ENCODE measurements around the gene PRL.

PRL gene

DNA sequence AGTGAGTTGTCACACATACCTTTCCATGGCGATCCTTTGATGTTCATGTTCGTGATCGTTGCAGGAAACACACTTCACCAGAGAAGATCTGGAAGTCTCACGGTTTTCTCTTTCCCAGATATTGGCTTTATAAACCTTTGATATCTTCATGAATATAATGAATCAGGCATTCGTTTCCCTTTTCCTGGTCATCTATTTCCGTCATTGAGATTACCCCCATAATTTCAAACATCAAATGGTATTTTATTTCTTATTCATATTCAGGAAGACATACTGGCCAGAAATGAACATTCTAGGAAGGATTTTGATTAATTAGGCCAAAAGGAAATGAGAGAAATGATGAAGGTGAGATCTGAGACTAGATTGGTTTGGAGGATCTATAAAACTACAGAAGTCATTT, at the start of gene PRL:
Gene PRL, minus strand, starts transcription at position 101 of the 400 bp plus-strand sequence. Its CDS starts 54 bp downstream, at position 47.
- DNase-seq: no peak

DNA sequence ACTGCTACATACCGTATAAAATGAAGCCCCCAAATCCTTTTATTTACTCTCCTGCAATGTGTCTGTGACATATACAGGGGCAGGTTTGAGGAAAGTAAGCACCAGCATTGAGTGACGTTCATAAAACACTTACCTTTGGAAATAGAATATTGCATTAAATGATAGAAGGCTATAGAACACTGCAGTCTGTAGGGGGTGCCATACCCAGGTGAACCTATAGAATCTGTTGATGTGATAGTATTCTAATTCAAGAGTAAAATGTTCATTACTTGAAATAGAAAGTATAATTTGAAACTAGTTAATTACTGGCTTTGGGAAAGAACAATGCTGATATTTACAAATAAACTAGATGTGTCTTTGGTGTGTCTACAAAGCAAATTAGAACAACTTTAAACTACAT, 47.0 kb upstream of the PRL start:
- no peak for DNase-seq

DNA sequence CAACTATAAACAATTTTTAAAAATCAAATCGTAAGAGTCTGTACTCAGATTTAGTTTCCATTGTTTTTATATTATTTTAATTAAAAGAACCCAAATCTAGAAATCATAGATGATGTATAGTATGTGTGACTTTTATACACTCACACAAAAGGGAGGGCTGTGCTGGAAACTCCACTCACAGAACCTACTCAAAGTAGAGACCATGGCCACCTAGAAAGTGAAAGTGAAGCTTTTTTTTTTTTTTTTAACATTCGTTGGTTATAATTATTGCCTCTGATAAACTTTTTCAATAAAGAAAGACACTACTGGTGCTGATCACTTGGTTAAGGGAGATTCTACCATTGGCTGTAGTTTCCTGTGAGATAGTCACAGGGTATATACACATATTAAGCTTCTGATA, 37.9 kb upstream of the PRL start:
- no peak for DNase-seq

DNA sequence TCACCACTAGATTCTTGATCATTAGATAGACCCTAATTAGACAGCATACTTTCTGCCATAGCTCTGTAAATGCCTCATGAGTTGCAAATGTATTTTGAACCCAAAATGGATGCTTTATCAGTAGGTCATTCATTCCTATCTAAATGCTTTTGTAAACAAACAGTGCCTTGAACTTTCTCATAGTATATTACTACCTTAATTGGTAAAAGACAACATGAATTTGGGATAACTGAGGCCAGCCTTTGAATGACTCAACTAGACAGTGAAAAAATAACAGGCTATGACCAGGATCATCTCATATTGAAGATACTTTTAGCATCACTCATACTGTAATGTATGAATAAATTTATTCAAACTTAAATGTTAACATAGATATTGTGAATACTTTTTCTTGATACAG, 37.0 kb upstream of the PRL start:
- no peak for DNase-seq

DNA sequence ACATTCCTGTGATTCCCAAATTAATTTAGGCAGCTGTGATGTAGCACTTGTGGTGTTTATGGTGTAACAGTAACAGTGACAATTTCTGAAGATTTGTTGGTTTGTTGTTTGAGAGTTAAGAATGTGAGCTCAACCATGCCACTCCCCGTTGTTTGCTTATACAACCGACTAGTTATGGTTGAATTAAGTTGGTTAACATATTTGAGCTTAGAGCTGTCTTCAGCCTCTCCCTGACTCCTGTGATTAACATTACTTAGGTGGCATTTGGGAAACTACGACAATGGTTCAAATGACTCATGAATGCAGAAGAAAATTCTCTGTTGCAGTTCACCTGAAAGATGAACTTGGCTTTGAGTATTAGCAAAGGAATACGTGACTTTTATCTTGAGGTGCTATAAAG, 35.9 kb upstream of the PRL start:
- no peak for DNase-seq

DNA sequence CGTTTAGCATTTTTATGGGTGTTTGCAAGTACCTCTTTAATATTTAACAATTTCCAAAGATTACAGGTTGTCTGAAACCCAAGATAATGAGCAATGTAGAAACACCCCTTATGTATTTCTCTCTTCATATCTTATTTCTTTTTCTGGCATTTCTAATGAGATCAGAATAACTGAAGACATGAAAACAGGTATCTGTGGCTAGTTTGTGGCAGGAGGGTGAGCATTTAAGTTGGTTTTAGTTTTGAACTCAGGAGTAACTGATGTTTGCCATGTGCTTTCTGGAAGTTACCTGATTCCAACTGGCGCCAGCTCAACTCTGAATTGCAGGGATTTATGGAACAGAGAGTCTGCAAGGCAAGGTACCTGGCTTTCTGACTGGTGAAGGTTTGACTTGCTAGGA, 35.4 kb upstream of the PRL start:
- DNase-seq: no peak

DNA sequence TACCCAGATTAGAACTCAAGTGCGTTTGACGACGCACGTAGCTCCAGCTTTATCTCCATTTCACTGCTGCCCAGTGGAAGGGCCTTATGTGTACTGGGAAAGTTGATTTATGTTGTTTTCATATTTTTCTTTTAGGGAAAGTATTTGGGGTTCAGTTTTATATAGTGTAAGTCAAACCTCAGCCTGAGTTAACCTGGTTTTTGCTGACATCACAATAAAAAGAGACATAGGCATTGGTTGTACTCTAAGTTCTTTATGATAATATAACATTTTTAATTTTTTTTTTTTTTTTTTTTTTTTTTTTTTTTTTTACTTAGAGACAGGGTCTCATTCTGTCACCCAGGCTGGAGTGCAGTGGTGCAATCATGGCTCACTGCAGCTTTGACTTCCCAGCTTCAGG, 34.1 kb upstream of the PRL start:
- no peak for DNase-seq

DNA sequence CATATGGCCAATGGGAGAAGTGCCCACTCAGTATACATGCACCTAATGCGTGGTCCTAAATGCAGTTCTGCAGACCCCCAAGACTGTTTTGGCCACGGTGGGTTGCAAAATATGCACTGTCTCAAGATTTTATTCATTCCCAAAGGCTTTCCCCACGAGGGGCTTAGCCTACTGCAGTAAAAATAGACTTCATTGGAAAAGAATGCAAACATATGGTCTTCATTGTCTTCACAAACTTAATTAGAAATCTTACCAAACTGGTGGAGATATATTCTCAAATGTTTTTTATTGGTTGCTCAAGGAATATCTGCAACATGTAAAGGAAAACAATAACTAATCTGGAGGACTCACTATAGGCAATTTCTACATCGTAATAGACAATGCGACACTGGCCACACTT, 31.6 kb upstream of the PRL start:
- DNase-seq: no peak

DNA sequence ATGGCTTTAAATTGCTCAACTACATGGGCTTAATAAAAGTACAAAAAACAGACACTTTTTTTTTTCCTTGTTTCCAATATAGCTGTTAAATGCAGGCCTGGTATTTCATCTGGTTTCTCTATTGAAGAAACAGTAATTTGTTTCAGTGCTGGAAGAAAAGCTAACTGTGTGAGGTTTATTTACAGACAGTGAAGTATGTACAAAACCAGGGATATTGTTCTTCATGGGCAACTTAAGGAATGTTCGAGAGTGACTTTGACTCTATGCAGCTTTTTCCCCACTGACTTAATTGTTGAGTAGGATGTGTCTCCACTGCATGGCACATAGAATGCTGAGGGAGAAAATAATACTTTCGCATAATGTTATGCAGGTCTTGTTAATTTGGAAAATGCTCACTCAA, 31.0 kb upstream of the PRL start:
- no peak for DNase-seq

DNA sequence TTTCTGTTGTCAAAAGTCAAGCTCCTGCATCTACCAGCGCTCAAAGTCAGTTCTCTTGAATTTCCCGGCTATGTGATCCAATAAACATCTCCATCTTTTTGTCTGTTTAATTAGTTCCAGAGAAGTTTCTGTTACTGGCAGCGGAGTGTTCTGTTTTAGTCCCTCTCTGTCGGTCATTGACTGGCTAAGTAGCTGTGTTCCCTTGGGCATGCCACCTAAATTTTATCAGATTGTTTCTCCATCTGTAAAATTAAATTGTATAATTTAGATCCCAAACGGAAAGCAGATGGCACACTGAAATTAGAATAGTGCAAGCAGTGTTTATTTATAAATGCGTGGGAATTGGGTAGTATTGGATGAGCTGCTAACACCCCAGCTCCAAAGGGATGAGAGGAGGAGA, 29.7 kb upstream of the PRL start:
- DNase-seq: no peak

DNA sequence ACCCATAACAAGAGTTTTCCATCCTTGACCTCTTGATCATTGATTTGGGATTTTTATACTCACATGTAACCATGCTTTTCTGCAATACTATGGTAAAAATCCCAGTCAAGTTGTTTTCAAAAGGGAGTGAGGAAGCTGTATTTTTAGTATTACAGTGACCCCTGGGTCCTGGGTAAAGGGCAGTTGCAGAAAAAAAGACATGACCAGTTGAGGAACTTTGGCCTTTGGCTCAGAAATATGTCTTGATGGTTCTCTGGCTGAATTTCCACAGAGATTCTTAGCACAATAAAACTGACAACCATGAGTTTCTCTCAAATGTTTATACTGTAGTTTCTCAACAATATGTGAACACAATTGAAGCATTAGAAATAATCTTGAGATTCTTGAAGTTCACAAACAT, 28.6 kb upstream of the PRL start:
- no peak for DNase-seq

DNA sequence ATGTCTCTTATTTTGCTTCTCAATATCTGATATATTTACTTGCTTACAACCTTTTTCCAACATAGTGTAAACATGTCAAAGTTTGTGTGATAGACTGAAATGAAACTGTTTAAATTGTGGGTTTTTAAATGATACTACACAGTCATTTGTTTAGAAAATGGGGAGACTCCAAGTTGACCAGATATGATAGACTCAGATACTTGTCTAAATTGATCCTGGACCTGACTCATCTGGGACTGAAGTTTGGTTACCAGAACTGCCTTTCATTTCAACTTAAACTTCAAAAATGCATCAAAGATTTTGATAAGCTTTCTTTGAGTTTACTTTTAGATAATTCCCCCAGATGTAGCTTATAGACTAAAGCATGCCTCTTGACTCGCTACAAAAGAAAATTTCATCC, 27.0 kb upstream of the PRL start:
- no peak for DNase-seq

DNA sequence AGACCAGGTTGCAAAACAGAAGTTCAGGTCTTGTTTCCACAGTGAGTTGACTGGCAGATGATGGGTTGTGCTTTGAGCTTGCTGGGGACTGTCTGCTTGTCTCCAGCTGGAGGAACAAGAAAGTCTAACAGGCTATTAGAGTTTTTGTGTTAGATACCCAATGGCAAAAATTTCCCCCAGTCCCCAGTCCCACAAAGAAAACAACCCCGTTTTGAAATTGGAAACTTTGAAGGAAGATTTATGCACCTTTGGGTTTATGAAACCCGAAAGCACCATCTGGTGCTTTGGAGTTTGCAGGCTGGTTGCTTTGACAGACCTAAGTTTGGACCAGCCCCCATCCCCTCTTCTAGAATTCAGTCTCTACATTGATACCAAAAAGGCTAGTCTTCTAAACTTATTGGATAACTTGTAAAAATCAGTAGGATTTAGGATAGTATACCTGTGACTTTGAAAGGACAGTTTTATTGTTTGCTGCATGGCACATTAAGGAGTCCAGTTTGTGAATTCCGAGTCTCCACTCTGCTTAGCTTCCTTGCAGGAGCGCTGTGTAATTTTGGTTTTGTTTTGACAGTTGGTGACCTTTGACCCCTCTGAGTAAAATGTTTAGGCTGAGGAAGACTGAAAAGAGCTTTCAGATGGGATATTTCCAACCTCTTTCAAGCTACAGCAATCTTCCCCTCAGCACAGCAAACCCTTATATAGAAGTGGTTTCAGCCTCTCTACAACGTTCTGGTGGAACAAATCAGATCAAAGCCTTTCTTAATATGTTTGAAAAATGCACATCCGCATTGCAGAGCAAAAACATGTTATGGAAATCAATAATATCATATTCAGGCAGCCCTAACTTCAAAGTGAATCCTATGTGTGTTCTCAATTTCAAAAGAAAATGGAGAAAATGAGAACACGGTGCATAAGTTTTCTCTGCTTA, 25.5 kb upstream of the PRL start:
- DNase-seq: no peak

DNA sequence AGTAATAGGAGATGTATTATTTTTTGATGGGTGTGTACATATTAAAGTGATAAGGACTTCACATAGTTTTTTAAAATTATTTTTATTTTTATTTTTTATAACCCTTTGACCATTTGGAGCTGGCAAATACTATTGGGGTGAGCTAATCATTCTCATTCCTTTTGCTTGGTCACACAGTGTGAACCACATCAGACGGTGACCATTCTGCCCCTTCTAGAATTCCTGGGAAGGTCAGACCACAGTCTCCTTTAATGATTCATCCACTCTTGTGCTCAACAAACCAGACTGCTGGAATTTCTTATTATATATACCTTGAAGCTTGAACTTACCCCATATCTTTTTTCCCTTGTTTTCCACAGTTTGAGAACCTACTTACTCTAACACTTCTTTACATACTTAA, 23.9 kb upstream of the PRL start:
- DNase-seq: no peak

DNA sequence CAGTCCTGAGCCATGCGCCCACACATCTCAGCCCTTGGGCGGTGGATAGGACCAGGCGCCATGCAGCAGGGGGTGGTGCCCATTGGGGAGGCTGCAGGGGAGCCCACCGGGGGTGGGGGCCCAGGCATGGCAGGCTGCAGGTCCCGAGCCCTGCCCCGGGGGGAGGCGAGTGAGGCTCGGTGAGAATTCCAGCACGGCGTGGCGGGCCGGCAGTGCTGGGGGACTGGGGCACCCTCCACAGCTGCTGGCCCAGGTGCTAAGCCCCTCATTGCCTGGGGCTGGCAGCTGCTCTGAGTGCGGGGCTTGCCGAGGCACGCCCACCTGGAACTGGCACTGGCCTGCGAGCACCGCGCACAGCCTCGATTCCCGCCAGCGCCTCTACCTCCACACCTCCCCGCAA, 21.6 kb upstream of the PRL start:
- no peak for DNase-seq

DNA sequence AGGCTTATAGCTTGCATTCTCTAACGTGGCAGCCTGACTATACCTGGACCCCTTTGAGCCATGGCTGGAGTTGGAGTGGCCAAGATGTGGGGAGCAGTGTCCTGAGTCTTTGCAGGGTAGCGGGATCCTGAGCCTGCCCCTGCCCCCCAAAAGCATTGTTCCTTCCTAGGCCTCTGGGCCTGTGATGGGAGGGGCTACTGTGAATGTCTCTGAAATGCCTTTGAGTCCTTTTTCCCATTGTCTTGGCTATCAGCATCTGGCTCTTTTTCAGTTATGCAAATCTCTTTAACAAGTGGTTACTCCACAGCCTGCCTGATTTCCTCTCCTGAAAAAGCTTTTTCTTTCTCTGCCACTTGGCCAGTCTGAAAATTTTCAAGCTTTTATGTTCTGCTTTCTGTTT, 17.0 kb upstream of the PRL start:
- DNase-seq: no peak

DNA sequence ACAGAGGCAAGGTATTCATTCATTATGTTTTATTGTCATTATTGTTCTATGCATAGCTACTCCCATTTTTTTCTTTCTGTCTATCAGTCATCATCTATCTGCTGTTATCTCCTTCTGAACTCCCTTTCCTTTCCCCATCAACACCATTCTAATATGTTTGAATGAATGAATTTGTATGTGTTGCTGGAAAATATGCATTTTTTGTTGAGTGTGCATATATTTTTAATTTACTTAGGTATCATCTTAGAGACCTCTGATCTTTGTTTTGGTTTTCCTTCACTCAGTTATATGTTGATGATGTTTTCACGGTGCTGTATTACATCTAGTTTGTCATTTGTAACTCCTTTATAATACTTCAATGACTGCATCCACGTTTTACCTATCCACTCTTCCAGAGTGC, 12.1 kb upstream of the PRL start:
- DNase-seq: no peak

DNA sequence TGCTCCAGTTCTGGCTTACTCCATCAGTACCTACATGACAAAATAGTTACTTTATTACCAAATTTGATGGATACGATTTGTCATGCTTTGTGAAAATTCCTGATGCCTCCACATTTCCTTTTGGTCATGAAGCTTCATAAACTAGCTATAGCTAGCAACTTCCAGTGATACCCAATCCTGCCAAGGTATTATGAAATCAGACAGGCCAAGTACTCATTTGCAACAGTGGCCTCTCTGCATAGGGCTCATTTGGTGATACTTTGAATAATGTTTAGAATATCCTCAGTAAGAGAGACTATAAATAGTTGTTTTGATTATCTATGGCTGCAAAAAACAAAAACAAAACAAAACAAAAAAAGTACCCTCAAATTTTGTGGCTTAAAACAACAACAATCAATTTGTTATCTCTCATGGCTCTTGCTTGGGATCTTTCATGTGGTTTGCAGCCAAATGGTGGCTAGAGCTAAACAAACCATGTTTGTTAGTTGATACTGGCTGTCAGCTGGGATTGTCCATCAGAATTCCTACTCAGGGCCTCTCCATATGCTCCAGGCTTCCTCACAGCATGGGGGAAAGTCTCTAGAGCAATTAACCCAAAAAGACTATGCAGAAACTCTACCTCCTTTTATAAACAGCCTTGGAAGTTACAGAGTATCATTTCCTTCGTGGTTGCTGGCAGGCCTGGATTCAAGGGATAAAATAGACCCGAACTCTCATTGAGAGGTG, 10.1 kb upstream of the PRL start:
- no peak for DNase-seq

DNA sequence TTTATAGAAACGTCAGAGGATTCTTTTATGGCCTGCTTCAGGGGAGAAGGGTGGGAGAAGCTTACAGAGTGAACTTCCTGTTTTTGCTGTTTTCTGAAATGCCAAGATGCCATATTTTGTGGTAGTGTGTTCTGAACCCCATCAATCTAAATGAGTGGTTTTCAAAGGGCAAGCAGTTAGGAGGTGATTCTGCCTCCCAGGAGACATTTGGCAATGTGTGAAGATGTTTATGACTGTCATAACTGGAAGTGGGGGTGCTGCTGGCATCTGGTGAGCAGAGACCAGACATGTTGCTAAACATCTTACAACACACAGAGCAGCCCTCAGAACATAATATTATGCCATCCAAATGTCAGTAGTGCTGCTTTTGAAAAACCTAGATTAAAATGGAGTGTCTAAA, 6.0 kb upstream of the PRL start:
- no peak for DNase-seq

DNA sequence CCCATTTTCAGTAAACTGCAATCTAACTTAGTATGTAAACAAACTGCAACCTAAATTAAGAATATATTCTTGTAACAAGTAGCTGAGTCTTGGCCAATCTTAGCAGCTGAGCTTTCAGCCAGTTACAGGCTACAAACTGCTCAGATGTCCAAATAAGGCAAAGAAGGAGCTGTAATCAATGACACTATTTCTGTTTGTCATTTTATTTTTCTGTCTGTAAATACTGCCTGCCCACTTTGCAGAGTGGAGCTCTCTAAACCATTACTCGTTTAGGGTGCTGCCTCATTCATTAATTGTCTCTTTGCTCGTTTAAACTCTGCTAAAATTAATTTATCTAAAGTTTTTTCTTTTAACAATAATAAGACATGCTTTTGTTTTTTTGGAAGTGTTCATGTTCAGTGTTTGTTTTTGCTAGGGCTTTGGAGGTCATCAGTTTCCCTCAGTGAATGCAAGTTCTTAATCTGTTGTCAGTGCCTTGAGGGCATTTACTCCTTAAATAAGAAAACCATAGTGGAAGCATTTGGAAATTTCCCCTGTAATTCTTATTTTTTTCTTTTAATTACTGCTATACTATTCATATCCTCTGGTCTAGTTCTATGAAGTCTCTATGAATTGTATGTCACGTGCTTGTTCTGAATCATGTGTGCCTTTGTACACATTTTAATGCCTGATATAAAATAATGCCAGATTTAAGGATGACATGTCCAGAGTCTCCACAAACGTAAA, 3.6 kb upstream of the PRL start:
- no peak for DNase-seq

DNA sequence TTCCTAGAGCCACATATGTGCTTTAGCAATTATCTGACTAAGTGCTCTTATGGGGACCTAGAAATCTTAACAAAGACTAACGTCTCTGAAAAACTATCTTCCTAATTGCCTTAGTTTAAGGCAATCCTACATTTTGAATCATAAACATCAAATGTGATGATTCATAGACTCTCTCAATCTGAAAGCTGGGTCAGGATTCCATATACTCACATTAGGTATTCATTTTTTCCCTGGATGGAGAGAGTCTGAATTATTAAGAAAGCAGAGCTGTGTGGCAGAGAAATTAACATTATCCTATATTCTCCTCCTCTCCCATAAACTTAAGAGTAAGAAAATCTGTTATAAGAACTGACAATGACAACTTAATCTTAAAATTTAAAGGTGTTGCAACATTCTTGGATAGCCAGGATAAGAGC, 1.6 kb upstream of the PRL start:
- DNase-seq: no peak

DNA sequence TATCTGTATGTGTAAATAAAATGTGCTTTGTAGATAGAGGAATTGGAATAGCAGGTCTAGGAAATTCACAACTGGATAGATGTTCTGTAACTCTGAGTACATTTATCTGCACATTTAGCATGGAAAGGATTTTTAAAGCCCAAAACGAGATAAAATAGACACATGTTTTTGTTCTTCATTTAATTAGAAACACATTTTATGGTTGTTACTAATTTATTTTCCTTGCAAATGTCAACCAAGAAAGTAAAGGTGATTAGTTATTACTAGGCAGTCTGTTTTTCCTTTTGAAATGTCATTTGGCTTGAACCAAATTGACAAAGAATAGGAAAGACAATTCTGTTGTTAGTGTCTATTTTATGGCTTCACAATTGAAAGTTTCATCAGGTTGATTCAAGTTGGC, 769 bp downstream of the PRL start:
- DNase-seq: no peak

DNA sequence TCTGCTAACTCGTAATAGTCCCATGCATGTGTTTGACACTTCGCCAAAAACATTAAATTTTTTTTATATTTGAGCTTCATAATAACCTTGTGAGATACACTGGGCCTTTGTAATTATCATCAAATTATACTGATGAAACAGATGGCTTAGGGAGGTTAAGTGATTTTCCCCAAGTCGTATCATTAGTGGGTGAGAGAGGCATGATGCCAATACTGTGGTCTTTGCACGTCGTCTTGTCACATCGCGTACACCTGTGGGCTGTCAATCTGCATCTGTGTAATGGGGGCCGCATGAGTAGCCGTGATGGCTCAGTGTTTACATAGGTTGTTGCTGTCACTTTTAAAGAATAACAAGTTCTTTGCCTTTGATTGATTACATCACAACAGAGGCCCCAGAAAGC, 1.7 kb downstream of the PRL start:
- DNase-seq: no peak

DNA sequence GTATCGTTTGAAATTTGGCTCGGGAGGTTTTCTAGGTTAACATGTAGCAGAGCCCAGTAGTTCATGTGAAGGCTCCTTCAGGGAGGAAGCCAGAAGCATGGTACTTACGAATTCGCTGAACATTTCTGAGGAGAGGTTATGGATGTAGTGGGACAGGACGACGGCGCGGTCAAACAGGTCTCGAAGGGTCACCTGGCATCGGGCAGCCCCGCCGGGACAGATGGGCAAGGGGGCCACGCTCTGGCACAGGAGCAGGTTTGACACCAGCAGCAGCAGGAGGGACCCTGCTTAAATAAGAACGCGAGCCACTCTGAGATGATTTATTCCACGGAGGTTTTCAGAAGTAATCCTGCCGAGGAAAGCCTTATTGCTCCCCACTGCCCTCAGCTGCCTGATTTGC, 2.5 kb downstream of the PRL start:
- DNase-seq: no peak
